Measurements from ENCODE around the gene ZMIZ1. TPM values are rescaled to one million over a fixed set of nuclear protein-coding genes. Genes with fewer than 3 reads are reported as not detected.
A peak's percentile ranks its signal among the peaks of the same experiment; 100 is the strongest.

ZMIZ1 gene
- total RNA-seq, 1 experiment from 2014 or later = 23.5 TPM

DNA sequence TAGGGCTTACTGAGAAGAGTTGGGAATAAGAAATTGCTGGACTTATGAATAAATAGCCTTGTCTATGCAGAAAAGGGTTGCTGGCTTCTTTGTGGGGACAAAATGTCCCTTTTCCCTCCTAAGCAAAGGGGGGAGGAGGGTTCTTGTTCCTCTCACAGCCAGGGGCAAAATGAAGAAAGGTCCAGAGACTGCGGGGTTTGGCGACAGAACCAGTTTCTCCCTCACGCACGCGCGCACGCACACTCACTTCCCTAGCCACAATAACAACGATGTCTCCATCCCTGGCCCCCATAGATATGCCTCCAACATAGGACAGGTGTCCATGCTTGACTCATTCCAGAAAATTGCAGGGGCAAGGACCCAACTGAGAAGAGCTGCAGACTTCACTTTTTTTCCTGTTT lies 3.3 kb downstream of the ZMIZ1 start:
- CTCF ChIA-PET = no interaction called here
- TSS peak; percentile 40 for BruUV-seq (replicated peaks)
- TF ChIP-seq, protein P1, sequence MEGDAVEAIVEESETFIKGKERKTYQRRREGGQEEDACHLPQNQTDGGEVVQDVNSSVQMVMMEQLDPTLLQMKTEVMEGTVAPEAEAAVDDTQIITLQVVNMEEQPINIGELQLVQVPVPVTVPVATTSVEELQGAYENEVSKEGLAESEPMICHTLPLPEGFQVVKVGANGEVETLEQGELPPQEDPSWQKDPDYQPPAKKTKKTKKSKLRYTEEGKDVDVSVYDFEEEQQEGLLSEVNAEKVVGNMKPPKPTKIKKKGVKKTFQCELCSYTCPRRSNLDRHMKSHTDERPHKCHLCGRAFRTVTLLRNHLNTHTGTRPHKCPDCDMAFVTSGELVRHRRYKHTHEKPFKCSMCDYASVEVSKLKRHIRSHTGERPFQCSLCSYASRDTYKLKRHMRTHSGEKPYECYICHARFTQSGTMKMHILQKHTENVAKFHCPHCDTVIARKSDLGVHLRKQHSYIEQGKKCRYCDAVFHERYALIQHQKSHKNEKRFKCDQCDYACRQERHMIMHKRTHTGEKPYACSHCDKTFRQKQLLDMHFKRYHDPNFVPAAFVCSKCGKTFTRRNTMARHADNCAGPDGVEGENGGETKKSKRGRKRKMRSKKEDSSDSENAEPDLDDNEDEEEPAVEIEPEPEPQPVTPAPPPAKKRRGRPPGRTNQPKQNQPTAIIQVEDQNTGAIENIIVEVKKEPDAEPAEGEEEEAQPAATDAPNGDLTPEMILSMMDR (IDR thresholded peaks at IDR 0.05; ENCODE audit: unreplicated experiment) = no peak
- peaks cover 60% of the 10 kb centered on the region for H3K4me1 Mint-ChIP-seq (ENCODE audit: low read depth, unreplicated experiment)
- H3K27ac Mint-ChIP-seq (ENCODE audit: unreplicated experiment) = peak overlapping the region; percentile 89
- H3K36me3 Mint-ChIP-seq (ENCODE audit: insufficient read depth, unreplicated experiment) = peaks cover 61% of the 10 kb centered on the region
- no peak for DNase-seq
- intact Hi-C loops (cut with micrococcal nuclease; ENCODE audit: unreplicated experiment) = loop anchor here (5.0 kb wide), 2 partner anchors 40 to 100 kb away; no protein-coding TSS in a partner anchor
- H3K4me3 Mint-ChIP-seq (ENCODE audit: low read depth, unreplicated experiment) = peak overlapping the region; percentile 70
- no peaks in the 10 kb centered on the region for H3K27me3 Mint-ChIP-seq (ENCODE audit: unreplicated experiment)
- no peaks in the 10 kb centered on the region for H3K9me3 Mint-ChIP-seq (ENCODE audit: low read depth, unreplicated experiment)

DNA sequence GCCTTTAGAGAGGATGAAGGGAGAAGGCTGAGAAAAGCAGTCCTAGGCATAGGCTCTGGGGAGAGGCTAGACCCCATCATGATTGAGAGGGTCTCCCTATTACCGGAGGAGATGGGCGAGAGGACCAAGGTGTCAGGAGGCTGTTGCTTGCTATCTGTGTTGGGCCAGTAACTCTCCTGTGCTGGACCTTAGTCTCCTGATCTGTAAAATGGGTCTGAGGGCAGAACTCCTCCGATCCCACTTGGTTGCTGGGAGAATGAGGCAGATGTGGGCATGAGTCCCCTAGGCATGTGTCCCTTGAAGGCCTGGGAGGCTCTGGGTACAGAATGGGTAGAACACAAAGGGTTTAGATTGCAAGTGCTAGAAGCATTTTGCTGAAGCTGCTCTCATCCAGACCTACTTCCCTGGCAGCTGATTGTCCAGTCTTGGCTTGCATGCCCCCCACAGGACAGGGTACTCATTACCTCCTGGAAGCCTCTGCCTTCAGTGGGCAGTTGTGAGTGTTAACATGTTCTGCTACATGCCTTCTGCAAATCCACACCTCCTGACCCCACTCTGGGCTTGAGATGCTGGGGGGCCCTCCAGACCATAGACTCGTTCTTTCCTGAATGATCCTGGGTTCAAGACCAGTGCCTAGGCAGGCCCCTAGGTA lies 4.4 kb downstream of the ZMIZ1 start:
- BruUV-seq (replicated peaks) = no TSS peak
- no peaks in the 10 kb centered on the region for H3K27me3 Mint-ChIP-seq (ENCODE audit: unreplicated experiment)
- H3K4me1 Mint-ChIP-seq (ENCODE audit: low read depth, unreplicated experiment) = peaks cover 60% of the 10 kb centered on the region
- peak overlapping the region; percentile 70 for H3K4me3 Mint-ChIP-seq (ENCODE audit: low read depth, unreplicated experiment)
- TF ChIP-seq, protein P1 (IDR thresholded peaks at IDR 0.05; ENCODE audit: unreplicated experiment) = no peak
- peak overlapping the region; percentile 44 for H3K27ac Mint-ChIP-seq (ENCODE audit: unreplicated experiment)
- intact Hi-C loops (cut with micrococcal nuclease; ENCODE audit: unreplicated experiment) = loop anchor here (5.0 kb wide), 2 partner anchors 39 to 101 kb away; no protein-coding TSS in a partner anchor
- no peaks in the 10 kb centered on the region for H3K9me3 Mint-ChIP-seq (ENCODE audit: low read depth, unreplicated experiment)
- CTCF ChIA-PET = interaction anchor here (1.0 kb wide), 2 partner anchors 21 to 122 kb away, joined by 4 to 5 read pairs; no protein-coding TSS in a partner anchor
- DNase-seq = no peak
- H3K36me3 Mint-ChIP-seq (ENCODE audit: insufficient read depth, unreplicated experiment) = peaks cover 53% of the 10 kb centered on the region

DNA sequence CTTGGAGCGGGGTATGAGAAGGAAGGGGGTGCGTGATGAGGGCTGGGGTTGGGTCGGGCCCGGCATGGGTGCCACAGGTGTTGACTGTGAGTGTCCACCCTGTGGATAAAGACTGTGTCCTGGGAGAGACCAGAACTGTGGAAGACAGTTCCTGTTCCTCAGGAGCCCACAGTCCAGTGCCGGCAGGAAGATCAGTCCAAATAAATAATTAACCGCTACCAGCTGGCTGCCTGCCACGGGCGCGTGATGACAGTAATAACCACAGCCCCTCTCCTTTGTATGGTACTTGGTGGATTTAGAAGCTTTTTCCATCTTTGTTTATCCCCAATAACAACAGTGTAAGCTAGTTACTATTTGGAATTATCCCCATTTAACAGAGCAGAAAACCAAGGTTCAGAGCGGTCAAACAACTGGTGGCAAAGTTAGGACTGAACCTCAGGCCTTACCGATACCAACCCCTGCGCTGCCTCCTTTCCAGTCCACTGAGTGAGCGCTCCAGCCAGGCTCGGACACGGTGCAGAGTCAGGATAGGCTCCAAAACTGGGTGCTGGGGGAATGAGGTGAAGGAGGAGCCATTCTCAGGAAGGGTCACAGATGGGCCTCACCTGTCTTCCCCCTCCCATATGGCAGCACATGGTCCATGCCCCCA lies 5.1 kb downstream of the ZMIZ1 start:
- Mint-ChIP-seq H3K4me1 (ENCODE audit: low read depth, unreplicated experiment) (peaks cover 60% of the 10 kb centered on the region), H3K27me3 (ENCODE audit: unreplicated experiment) (no peaks in the 10 kb centered on the region), H3K4me3 (ENCODE audit: low read depth, unreplicated experiment) (peak overlapping the region; percentile 24), H3K27ac (ENCODE audit: unreplicated experiment) (peak overlapping the region; percentile 44), H3K36me3 (ENCODE audit: insufficient read depth, unreplicated experiment) (peaks cover 45% of the 10 kb centered on the region), H3K9me3 (ENCODE audit: low read depth, unreplicated experiment) (no peaks in the 10 kb centered on the region)
- intact Hi-C loops (cut with micrococcal nuclease; ENCODE audit: unreplicated experiment) = loop anchor here (5.0 kb wide), 2 partner anchors 38 to 102 kb away; no protein-coding TSS in a partner anchor
- peak; percentile 79 for DNase-seq
- TF ChIP-seq, protein P1 (IDR thresholded peaks at IDR 0.05; ENCODE audit: unreplicated experiment) = no peak
- CTCF ChIA-PET = interaction anchor here (0.5 to 1.8 kb wide), 5 partner anchors 22 to 121 kb away, joined by 3 to 5 read pairs (median 4); no protein-coding TSS in a partner anchor
- BruUV-seq (replicated peaks) = no TSS peak

DNA sequence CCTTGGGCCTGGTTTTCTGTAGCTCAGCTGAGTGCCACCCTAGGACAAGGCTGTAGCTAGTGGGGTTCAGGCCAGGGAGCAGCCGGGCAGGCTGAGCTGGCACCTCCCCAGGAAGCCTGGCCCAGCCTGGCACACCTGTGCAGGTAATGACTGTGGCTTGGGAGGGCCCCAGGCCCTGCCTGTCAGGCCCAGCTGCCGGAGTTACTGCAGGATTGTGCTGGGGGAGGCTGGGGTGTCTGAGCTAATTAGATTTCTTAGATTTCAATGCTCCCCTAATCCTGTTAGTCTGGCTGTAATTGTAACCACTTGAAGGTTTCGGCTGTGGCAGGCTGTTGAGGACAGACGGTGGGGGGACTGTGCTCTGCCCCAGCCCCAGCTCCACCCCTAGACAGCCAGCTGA lies 6.0 kb downstream of the ZMIZ1 start:
- intact Hi-C loops (cut with micrococcal nuclease; ENCODE audit: unreplicated experiment) = loop anchor here (5.0 kb wide), 2 partner anchors 38 to 102 kb away; no protein-coding TSS in a partner anchor
- DNase-seq = peak; percentile 37
- Mint-ChIP-seq H3K36me3 (ENCODE audit: insufficient read depth, unreplicated experiment) (peaks cover 38% of the 10 kb centered on the region), H3K4me3 (ENCODE audit: low read depth, unreplicated experiment) (peak overlapping the region; percentile 24), H3K27me3 (ENCODE audit: unreplicated experiment) (no peaks in the 10 kb centered on the region), H3K4me1 (ENCODE audit: low read depth, unreplicated experiment) (peaks cover 68% of the 10 kb centered on the region), H3K9me3 (ENCODE audit: low read depth, unreplicated experiment) (no peaks in the 10 kb centered on the region), H3K27ac (ENCODE audit: unreplicated experiment) (peak overlapping the region; percentile 44)
- CTCF ChIA-PET = interaction anchor here (1.8 kb wide), 1 partner anchor 37 kb away, joined by 4 read pairs; no protein-coding TSS in a partner anchor
- TF ChIP-seq, protein P1 (IDR thresholded peaks at IDR 0.05; ENCODE audit: unreplicated experiment) = no peak
- BruUV-seq (replicated peaks) = no TSS peak

Data from Calu3 (cell line).